ENCODE data around the gene IFITM1. TPM values are rescaled to one million over a fixed set of nuclear protein-coding genes. Genes with fewer than 3 reads are reported as not detected.
"Not testable (repeated sequence)": the region's sequence is repeated elsewhere in the genome, so short reads cannot be mapped to it uniquely, and the experiment has no call there.

The IFITM1 gene
- total RNA-seq, 1 donor from 2014 or later, result 192 TPM

DNA sequence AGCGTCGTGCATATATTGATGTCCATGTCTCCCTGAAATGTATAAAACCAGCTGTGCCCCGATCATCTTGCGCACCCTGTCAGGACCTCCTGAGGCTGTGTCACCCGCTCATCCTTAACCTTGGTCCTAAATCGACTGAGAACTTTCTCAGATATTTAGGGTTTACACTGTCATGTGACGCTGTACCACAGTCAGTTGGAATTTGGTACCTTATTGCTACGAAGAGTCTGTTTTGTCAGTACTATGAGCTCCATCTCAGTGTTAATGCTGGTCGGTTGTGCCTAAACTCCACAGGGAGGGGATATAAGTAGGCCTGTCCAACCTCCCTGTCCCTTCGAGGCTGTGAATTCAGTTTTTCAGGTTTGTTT lies 8.0 kb upstream of the IFITM1 start:
- H3K27me3 Mint-ChIP-seq, result peaks cover 18% of the 10 kb centered on the region
- peak overlapping the region; percentile 3 for H3K4me3 Mint-ChIP-seq
- no peak overlapping the region for H3K27ac Mint-ChIP-seq
- no peaks in the 10 kb centered on the region for H3K9me3 Mint-ChIP-seq
- H3K36me3 Mint-ChIP-seq, result peaks cover 4% of the 10 kb centered on the region
- DNase-seq (ENCODE audit: extremely low spot score, unreplicated experiment), result no peak
- TF ChIP-seq, protein P1, sequence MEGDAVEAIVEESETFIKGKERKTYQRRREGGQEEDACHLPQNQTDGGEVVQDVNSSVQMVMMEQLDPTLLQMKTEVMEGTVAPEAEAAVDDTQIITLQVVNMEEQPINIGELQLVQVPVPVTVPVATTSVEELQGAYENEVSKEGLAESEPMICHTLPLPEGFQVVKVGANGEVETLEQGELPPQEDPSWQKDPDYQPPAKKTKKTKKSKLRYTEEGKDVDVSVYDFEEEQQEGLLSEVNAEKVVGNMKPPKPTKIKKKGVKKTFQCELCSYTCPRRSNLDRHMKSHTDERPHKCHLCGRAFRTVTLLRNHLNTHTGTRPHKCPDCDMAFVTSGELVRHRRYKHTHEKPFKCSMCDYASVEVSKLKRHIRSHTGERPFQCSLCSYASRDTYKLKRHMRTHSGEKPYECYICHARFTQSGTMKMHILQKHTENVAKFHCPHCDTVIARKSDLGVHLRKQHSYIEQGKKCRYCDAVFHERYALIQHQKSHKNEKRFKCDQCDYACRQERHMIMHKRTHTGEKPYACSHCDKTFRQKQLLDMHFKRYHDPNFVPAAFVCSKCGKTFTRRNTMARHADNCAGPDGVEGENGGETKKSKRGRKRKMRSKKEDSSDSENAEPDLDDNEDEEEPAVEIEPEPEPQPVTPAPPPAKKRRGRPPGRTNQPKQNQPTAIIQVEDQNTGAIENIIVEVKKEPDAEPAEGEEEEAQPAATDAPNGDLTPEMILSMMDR (conservative IDR thresholded peaks at IDR 0.05), result no peak
- H3K4me1 Mint-ChIP-seq (ENCODE audit: unreplicated experiment), result peaks cover 27% of the 10 kb centered on the region

DNA sequence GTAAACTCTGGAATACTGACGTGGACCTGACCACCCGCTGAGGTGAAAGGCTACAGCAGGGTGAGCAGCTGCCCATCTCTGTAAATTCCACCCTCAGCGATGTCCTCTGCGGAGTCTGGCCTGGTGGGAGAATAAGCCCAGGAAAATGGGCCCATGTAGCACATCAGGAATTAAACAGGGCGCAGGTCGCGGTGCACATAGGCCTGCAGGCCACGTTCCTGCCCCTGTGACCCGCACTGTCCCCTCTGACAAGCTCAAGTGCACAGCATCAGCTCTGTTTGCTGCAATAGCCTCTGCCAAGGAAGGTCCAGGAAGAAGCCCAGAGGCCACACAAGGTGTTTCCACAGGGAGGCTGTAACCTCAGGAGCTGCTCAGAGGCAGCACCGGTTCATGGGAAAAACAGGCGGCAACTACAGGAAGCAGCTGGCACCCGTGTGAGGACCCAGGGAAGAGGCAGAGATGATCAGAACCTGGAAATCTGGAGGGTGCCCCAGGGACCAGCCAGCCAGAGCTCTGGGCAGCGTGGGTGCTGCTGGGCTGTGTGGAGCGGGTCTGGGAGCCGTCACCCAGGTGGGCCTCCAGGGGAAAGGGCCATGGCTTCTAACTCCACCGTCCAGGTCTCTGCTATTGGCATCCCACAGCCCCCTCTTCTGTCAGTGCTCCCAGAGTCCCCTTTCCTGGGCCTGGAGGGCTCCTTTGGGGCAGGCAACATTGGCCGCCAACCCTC lies 7.0 kb upstream of the IFITM1 start:
- Mint-ChIP-seq H3K27me3 (peaks cover 14% of the 10 kb centered on the region), H3K27ac (peak overlapping the region; percentile 41), H3K9me3 (no peaks in the 10 kb centered on the region), H3K4me1 (ENCODE audit: unreplicated experiment) (peaks cover 28% of the 10 kb centered on the region), H3K36me3 (peaks cover 4% of the 10 kb centered on the region), H3K4me3 (peak overlapping the region; percentile 14)
- no peak for DNase-seq (ENCODE audit: extremely low spot score, unreplicated experiment)
- TF ChIP-seq, protein P1 (conservative IDR thresholded peaks at IDR 0.05), result no peak

DNA sequence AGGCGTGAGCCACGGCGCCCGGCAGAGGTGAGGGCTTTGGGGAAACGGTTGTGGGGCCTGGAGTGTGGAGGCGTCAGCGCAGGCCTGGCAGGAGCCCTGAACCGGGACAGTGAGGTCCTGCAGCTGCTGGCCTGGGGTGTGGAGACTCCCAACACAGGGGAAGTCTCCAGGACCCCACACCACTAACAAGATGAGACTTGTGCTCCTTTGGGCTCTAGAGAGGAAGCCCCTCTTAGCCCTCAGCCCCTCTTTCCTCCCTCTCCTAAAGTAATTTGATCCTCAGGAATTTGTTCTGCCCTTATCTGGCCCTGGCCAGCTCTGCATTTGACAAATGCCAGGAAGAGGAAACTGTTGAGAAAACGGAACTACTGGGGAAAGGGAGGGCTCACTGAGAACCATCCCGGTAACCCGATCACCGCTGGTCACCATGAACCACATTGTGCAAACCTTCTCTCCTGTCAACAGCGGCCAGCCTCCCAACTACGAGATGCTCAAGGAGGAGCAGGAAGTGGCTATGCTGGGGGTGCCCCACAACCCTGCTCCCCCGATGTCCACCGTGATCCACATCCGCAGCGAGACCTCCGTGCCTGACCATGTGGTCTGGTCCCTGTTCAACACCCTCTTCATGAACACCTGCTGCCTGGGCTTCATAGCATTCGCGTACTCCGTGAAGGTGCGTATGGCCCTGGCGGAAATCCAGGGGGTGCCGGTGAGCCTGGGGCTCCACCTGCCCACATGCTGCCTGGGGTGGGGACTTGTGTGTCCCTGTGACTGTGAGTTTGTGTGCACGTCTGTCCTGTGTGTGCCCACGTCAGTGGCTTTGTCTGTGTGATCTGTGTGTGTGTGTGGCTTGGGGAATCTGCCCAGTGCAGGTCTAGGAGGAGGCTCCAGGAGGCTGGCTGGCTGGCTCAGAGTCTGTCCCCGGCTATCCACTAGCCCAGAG lies 5.8 kb upstream of the IFITM1 start, which contains the start of gene IFITM2:
TSS of gene IFITM2 (plus strand) at position 51 of the 943 bp plus-strand sequence. CDS start at position 428, 377 bp downstream.
- Mint-ChIP-seq H3K4me1 (ENCODE audit: unreplicated experiment) (peaks cover 37% of the 10 kb centered on the region), H3K4me3 (peak within 1 kb of the TSS; percentile 90), H3K27ac (peak within 1 kb of the TSS; percentile 95), H3K27me3 (peaks cover 17% of the 10 kb centered on the region)
- not testable (repeated sequence) for H3K9me3 Mint-ChIP-seq; DNase-seq (ENCODE audit: extremely low spot score, unreplicated experiment); H3K36me3 Mint-ChIP-seq

DNA sequence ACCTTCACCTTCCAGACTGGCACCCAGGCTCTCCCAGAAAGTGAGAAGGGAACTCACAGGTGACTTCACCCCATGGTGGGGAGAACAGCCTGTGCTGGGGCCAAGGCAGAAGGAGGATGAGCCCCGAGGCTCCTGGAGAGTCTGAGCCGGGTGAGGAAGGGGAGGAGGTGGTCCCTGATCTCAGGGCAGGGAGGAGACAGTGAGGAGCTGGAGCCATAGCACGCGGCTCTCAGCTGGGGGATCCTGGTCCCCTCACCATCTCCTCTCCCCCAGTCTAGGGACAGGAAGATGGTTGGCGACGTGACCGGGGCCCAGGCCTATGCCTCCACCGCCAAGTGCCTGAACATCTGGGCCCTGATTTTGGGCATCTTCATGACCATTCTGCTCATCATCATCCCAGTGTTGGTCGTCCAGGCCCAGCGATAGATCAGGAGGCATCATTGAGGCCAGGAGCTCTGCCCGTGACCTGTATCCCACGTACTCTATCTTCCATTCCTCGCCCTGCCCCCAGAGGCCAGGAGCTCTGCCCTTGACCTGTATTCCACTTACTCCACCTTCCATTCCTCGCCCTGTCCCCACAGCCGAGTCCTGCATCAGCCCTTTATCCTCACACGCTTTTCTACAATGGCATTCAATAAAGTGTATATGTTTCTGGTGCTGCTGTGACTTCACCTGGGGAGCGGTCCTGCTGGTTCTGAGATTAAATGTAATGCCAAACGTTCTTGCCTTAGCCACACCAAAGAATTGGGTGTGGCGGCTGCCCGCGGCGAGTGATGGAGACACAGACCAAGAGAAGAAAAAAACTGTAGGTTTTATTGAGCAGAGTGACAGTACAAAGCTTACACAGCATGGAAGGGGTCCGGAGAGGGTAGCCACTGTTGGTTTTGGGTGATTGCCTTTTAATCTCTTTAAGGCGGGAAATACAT lies 4.8 kb upstream of the IFITM1 start:
- DNase-seq (ENCODE audit: extremely low spot score, unreplicated experiment); H3K9me3 Mint-ChIP-seq; H3K36me3 Mint-ChIP-seq: not testable (repeated sequence)
- Mint-ChIP-seq H3K27me3 (peaks cover 21% of the 10 kb centered on the region), H3K4me1 (ENCODE audit: unreplicated experiment) (peaks cover 47% of the 10 kb centered on the region), H3K27ac (peak overlapping the region; percentile 98), H3K4me3 (peak overlapping the region; percentile 90)

DNA sequence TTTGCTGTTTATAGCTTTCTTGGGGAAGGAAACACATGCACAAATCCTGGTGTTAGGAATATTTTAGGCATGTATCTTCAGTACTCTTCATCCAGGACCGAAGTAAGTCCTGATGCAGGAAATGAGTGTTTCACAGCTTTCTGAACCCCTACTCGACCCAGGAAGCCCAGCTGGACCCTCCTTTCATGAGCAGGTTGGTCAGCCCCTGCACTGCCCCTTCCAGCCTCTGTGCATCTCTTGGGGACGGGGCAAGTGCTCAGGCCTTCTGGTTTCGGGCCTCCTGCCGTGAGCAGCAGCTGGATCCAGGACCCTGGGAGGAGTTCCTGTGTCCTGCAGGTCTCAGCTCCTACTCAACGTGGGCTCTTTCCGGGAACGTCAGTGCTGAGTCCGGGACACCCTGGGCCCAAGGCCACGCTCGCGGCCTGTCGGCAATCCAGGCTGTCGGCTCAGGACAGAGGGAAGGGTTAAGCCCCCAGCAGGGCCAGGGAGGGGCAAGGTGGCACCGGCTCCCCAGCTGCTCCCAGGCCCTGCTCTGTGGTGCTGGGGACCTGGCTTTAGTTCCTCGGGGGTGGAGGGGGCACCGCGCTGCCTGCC lies 3.8 kb upstream of the IFITM1 start:
- Mint-ChIP-seq H3K27ac (peak overlapping the region; percentile 98), H3K4me1 (ENCODE audit: unreplicated experiment) (peaks cover 52% of the 10 kb centered on the region), H3K4me3 (peak overlapping the region; percentile 90), H3K27me3 (peaks cover 27% of the 10 kb centered on the region)
- not testable (repeated sequence) for H3K9me3 Mint-ChIP-seq; H3K36me3 Mint-ChIP-seq; DNase-seq (ENCODE audit: extremely low spot score, unreplicated experiment)

DNA sequence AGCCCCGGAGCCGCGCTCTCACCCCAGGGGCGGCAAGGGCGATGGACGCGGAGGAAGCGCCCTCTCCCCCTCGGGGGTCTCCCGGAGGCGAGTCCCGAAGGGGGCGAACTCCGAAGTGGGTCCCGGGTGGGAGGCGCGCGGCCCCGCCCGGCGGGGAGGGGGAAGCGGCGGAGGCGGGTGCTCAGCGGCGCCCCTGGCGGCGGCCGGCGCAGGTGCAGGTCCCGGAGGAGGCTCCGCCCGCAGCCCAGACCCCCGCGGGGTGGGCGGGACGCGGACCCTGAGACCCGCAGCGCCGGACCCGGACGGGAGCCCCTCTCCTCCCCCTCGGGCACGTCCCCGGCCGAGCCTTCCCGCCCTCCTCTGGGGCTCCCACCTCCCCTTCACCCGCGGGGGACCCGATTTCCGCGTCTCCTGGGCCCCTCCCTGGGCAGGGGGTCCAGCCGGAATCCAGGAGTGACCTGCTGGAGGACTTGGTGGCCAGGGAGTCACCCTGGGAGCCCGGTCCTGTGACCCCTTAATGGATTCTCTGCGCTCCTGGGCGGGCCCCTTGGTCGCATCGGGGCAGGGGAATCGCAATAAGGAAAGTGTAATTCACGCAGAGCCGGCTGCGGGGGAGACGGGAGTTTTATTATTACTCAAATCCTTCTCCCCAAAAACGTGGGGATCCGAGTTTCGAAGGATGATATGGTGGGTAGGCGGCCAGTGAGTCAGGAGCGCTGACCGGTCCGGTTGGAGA lies 2.7 kb upstream of the IFITM1 start:
- not testable (repeated sequence) for DNase-seq (ENCODE audit: extremely low spot score, unreplicated experiment); H3K27ac Mint-ChIP-seq; H3K36me3 Mint-ChIP-seq; H3K9me3 Mint-ChIP-seq
- H3K4me3 Mint-ChIP-seq, result peak overlapping the region; percentile 80
- H3K27me3 Mint-ChIP-seq, result peaks cover 27% of the 10 kb centered on the region
- H3K4me1 Mint-ChIP-seq (ENCODE audit: unreplicated experiment), result peaks cover 43% of the 10 kb centered on the region
